IPS-NIHi7 (cell line): ENCODE results near the gene SNCAIP.
A peak's percentile ranks its signal among the peaks of the same experiment; 100 is the strongest.

Experiments used
- DNase-seq: peaks from one replicate; pipeline ENCODE4 v3.0.0; 2012; ENCODE audit warnings: mixed read lengths; ENCODE audit errors: extremely low spot score

Gene SNCAIP

DNA sequence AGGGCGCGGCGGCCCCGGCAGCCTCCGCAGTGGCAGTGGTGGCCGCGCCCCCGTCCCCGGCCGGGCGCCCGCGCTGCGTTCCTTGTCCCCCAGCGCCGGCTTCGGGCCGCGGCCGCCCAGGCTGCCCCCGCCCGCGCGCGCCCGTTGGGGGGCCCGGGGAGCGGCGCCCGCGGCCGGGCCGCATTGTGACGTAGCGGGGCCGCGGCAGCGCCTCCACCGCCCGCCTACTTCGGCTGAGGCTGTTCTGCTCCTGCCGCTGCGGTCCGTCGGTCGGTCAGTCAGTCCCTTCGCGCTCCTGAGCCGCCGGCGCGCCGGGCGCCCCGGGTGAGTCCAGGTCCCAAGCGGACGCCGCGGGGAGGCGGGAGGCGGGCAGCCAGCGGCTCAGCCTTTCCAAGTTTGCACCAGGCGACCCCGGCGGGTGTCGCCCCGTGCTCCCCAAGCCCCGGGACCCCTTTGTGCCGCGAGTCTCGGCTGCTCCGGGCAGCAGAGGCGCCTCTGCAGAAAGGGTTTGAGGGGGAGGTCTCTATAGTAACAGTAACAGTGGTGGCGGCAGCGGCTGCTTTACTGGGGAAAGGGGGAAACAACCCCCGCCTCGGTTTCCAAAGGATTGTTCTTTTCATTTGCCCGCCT is at the start of gene SNCAIP:
TSS of gene SNCAIP (plus strand) at position 277 of the 630 bp plus-strand sequence. CDS start 78,898 bp downstream, outside the sequence.
- DNase-seq: peak; percentile 59

DNA sequence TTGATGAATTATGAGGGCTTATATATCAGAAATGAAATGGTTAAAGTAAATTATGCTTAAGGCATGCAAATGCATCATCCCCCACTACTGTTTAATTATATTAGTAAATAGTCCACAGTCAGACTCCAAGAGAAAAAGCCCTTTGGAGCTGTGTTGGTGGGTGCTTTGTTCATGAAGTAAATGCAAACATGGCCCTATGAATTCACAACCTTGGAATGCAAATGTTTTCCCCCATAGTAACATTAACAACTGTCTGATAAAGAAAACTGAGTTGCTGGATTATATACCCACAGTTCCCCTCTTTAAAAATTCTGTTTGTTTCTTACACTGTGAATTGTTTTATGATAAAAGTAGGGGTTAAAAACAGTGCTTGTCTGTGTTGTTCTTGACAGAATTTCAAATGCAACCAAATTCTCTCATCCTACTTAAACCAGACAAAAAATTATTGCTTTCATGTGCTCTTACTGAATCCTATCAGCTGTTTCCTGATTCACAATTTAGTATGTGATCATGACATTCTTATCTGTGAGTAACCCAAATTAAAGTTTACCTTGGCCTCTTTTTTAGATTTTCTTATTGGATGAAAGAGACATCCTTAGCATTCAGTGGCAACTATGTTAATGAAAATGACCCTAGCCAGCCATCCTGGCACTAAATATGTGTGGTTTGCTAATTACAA is 48.5 kb upstream of the SNCAIP start:
- DNase-seq: no peak

DNA sequence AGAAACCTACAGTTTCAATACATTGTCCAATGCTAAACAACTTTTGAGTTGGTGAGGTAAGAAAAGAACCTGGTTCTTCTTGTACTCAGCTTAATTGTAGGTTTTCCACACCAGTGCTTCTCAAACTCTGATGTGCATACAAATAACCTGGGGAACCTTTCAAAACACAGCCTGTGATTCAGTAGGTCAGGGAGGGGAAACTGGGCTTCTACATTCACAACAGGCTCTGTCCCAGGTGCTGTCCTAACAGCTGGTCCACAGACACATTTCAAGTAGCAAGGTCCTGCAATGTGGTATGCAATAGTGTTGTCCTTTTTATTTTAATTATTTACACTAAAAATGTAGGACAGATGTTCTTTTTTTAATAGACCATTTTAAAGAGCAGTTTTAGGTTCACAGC is 47.4 kb upstream of the SNCAIP start:
- DNase-seq: no peak

DNA sequence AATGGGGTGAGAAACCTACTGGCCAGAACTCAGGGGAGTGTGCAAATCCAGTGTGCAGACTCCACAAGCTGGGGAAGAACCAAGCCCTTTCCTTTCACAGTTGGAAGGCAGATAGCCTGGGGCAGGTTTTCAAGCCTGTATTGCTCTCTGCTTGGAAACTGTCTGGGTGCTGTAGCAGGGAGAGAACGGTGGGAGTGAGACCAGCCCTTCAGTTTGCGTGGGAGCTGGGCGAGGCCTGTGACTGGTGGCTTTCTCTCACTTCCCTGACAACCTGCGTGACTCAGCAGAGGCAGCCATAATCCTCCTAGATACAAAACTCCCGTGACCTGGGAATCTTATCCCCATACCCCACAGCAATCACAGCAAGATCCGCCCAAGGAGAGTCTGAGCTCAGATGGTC is 44.9 kb upstream of the SNCAIP start:
- DNase-seq: no peak

DNA sequence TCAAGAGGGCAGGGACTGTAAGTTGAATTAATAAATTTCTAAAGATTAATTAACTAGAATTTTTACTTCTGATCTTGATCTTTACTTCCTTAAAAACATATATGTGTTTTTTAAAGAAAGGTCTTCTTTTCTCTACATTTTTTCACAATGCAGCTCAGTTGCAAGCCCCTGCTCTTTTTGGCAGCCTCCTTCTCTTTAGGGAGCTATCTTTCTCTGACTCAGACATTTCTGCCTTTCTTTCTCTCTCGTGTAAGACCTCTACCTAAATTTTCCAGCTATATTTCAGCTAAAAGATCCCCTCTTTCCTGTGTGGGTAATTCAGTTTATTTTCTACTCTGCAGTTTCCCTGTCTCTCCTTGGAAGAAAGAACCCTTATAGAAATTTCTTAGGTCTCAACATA is 38.3 kb upstream of the SNCAIP start:
- no peak for DNase-seq

DNA sequence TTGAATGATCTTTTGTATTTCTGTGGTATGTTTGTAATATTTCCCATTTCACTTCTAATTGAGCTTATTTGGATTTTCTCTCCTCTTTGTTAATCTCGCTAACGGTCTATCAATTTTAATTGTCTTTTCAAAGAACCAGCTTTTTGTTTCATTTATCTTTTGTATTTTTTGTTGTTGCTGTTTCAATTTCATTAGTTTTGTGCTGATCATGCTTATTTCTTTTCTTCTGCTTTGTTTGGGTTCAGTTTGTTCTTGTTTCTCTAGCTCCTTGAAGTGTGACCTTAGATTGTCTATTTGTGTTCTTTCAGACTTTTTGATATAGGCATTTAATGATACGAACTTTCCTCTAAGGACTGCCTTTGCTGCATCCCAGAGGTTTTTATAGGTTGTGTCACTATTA is 28.4 kb upstream of the SNCAIP start:
- no peak for DNase-seq

DNA sequence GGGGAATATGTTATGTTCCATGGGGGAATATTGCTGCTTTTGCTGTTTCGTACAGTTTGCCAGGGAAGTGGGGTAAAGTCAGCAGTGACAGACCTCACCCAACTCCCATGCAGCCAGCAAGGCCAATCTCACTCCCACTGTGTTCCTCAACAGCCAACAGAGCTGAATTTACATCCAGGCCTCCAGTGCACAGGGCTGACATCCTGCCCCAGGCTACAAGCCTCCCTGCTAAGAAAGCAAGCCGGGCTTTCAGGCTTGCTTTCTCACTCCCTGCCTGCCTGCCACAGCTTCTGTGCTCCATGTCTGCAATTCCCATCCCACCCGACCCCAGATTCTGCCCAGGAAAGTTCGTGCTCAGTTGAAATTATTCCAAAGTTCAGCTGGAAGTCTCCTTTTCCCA is 25.5 kb upstream of the SNCAIP start:
- DNase-seq: no peak

DNA sequence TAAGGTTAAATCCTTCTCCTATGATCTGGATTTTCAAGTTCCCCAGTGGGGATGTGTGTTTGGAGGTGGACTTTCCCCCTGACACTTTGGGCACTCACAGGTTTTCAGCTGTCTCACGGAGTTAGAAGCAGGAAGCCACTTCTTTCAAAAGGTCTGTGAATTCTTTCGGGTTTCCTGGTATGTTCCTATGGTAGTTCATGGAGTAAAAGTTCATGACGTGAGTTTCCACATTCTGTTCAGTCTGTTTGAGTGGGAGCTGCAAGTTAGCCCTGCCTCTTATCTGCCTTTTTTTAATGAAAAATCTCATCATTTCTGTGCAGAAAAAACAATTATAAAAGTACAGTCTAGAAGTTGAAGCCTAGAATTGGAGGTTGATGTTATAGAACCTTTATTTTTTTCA is 24.9 kb upstream of the SNCAIP start:
- no peak for DNase-seq

DNA sequence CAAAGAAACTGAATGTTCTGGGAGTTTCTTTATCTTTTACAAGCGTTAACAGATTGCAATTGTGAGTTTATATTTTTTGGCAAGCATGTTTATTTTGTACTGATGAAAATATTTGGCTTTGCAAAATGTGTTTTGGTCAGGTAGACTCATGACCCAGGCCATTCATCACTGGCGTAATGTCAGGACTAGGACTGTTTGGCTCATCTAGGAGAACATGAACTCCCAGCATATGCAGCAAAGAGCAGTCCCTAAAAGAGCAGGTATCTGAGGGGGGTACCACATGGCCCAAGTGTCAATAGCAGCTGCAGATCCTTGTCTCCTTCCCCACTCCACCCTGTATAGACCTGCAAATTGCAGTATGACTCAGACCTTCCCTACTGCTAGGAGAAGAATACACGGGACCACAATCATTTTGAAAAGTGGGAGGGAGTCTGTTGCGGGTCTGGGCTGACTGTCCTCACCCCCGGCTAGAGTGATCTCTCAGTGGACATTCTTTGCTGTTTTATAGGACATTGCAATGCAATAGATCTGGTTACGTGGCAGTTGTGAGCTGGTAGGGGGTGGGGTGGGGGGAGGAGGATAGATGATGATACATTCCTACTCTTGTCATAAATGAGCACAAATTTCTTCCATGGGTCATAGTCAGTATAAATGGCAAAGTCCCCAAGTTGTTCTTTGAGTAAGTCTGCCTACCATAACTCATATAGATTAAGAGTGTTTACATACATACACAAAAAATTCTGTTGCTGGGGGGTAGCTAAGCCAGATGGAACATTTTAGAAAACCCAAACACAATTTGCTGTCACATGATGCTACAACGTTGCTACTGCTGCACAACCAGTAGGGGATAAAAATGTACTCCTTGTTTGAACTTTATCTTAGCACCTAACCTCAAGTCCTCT is 20.8 kb upstream of the SNCAIP start:
- peak; percentile 48 for DNase-seq

DNA sequence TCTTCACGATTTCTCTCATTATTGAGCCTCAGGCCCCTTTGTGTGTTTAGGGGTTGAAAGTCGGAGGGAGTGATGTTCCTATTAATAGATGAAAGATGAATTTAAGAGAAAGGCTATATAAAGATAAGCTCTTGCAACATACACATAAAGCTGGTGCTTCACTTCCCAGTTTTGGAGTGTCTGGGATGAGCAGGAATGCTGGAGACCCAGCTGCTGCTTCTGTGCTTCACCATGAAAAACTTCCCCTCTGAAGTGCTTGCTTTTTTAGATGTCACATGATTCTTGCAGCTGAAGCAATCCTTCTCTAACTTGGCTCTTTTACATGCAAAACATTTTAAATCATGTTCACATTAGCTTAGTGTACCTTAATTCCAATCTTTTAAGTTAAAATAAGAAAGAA is 19.7 kb upstream of the SNCAIP start:
- no peak for DNase-seq

DNA sequence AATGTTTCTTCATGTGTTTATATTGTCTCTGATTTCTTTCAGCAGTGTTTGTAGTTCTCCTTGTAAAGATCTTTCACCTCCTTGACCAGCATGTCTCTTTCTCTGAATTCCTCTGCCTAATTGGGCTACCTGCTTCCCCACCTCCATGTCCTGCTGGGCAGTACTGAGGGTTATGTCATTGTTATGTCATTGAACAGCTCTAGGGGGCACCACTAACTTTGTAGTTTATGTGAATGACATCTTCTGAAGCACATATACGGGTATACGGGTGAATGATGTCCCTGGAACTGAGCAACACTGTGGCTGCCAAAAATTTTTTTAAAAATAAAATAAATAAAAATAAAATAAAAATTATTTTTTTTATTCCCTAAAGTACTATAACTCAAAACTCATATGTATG is 16.9 kb upstream of the SNCAIP start:
- DNase-seq: peak; percentile 52

DNA sequence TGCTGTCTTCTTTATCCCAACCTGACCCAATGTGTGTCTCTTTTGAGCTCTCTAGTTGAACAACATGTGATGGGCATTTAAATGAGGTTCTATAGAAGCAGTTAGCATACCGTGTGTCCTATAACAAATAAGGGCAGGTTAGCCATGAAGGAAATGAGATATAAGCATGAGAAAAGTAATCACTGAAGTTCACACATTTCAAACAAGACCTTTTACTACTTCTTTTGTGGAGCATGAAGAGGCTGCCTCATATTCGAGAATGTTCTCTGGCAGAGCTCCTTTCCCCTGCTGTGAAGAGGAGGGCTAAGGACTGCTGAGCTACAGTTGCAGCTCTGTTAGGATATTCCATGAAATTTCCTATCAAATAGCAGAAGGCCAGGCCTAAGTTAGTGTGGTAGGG is 15.2 kb upstream of the SNCAIP start:
- DNase-seq: no peak

DNA sequence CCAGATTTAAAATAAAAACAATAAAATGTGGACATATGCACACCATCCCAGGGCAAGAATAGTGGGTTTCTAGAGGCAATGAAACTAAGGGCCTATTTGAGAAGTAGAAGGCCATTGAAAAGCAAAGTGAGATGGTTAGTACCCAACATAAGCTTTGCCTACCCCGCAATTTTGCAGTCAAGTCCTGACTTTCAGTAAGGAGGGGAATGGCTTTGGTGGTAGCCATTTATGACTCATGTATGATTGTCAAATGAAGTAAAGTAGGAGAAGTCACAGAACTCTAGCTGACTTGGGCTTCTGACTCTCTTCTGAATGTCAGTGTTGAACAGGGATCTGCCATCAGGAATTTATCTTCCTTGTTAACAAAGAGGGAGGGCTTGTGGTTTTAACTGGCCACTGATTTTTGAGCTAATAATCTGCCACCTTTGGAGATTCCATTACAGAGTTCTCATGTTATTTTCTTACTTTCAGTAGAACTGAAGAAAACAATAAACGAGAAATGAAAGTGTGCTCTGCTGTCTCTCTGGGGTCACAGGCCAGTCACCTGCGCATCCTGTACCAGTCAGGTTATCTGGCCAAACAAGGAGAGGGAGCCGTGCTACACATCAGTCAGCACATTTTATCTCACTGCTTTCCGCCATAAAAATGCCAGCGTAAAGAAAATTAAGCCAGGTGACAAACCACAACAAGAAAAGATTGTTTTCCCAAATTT is 14.3 kb upstream of the SNCAIP start:
- no peak for DNase-seq

DNA sequence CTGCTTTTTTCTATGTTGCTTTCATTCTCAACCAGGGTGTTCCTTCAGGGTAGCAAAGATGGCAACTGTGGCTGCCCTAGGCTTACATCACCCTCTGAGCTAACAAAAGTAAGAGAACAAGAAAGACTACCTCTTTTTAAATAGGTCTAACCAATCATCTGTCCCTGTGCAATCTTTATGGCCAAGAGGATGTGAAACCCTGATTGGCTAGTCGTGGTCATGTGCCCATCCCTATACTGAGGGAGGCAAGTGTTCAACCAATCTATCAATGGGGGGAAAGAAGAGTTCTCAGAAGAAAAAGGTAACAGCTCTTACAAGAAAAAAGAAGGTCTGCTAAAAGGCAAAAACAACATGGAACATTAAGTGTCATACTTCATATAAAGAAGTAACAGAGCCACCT is 11.7 kb upstream of the SNCAIP start:
- no peak for DNase-seq

DNA sequence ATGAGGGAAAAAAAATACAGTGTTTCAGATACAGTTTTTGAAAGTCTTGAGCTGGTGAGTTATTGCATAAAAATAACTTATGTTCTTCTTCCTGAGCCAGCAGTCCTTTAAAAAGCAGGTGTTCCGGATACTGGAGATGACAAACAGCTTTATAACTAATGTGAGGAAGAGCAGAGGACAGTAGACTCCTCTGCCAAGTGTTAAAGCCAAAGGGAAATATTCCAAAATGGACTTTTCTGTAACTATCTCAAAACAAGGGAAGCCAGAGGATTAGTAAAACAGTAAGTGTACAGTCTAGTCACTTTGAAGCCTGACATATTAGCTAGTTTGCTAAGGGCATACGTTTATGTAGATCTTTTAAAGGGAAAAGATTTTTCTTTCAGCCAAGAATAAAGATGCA is 11.0 kb upstream of the SNCAIP start:
- no peak for DNase-seq

DNA sequence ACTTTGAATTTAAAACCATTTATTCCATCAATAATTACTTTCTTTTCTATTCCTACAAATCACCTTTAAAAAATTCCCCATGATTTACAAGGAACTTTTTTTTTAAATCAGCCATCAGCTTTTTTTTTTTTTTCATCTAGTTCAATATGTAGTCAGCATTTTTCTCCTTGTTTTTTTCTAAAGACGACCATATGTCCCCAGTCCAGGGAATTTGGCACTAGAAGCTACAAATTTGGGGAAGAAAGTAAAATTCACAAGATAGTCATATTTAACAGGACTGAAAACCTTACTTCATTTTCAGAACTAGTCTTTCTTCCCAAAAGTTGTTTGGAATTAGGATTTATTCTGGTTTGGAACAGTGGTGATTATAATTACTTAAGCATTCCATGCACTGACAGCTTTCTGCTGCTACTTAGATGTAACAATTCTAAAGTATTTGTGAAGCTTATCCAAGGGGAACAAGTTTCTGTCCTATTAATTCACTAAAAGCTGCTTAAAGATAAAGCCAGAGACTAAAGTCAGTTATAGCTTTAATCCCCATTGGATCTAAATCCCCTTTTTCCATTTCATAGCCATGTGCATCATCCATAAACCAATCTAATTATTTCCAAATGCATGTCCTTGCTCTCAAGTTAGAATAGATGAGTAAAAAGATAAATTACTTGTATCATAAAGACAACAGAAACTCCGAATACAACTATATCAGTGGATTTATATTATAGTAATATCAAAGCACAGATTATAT is 7.4 kb upstream of the SNCAIP start:
- DNase-seq: no peak

DNA sequence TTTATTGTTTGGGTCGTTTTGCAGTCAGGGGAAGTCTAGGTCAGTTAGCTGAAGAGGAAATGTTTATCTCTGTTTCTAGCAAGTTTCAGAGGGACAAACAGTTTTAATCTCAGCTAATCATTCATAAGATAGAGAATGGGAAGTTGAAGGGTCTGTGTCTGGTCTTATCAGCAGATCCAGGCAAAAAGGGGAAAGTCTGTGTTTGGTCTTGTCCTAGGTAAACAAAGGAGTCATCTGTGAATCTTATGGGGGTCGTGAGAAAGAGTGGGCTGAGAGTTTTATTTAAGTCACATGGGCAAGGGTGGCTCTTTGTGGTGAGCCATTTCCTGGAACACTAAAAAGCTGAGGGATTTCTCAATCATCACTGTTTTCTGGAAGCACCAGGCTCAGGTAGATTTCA is 5.6 kb upstream of the SNCAIP start:
- DNase-seq: no peak

DNA sequence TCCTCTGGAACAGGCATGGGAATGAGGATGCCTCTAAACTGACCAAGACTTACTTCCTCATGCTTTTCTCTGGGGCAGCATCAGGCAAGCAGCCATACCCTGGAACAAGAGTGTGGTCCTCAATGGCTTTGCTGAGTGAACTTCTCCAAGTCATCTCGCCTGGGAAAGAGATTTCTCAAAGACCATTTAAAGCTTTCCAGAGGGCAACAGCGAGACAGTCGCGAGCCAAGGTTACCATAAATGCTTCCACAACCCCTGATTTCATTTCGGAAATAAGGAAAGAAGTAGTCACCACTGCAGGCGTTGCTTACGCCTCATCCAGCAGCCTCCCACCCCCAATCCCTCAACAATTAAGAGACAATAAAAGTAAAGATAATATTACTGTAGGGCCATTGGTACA is 1.1 kb upstream of the SNCAIP start:
- no peak for DNase-seq

DNA sequence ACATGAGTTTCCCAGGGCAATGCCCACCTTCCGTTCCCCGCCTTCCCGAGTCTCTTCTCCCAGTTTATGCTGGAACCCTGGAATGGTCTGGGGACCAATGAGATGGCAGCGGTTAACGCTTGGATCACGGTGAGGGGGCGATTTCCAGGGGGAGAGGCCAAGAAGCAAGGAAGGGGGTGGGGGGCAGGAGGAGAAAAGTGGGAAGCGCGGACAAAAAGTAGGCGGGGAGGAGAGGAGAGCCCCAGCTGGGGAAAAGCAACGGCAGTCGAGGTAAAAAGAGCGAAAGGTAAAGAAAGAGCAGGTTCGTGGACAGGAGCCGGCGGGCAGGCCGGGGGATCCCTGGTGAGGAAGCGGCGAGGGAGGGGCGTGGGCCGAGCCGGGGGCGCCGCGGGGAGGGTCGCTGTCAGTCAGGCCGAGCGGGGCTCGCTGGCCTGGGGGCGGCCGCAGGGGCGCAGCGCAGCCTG is 508 bp upstream of the SNCAIP start:
- peak; percentile 43 for DNase-seq

DNA sequence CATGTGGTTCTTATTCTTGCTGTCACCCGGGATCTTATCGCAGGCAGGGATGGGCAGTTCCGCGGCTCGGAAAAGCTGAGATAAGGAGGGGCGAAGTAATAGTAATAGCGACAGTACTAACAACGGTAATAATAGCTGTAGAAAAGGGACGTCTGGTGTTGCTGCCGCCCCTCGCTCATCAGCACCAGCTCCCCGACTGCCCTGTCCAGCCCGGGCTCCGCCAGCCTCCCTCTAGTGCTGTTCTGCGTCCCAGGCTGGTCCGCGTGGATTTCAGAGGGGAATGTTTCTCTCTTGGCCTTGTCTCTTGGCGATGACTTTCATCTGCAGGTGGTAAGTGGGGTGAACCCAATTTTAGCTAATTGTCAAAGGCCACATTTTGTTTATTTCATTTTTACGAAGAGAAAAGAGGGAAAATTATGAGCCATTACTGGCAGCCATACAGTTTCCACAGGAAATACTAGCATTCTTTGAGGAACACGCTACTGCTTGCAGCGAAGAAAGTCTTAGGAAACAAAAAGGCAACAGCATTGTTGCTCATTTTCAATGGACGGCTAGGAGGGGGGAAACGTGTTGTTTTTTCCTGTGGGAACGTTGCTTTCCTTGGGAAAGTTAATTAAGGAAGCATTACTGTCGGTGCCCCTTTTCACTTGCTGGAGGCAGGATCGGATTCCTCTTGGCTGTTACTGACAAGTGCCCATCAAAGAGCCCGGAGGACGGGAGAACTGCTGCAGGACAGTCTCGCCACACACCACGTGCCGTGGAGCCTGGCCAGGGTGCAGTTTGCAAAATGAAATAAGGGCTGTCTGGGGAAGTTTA is 762 bp downstream of the SNCAIP start:
- DNase-seq: peak; percentile 20
